ENCODE data around the gene KNOP1.

Gene KNOP1

GRCh38 chr16:19708296-19709205 is 9.5 kb downstream of the KNOP1 start:
- no peak for DNase-seq

- DNase-seq = no peak
Measured at GRCh38 chr16:19707569-19708295, 10.3 kb downstream of the KNOP1 start.

GRCh38 chr16:19706846-19707245 is 11.2 kb downstream of the KNOP1 start:
- DNase-seq = no peak

GRCh38 chr16:19705843-19706242 is 12.2 kb downstream of the KNOP1 start:
- DNase-seq = no peak

- no peak for DNase-seq
Measured at GRCh38 chr16:19705146-19705501, 12.9 kb downstream of the KNOP1 start.

GRCh38 chr16:19704321-19705145 is 13.5 kb downstream of the KNOP1 start:
- DNase-seq = no peak

- DNase-seq = no peak
Measured at GRCh38 chr16:19703172-19703889, 14.7 kb downstream of the KNOP1 start.

- DNase-seq = no peak
Measured at GRCh38 chr16:19701091-19701490, 16.9 kb downstream of the KNOP1 start.

GRCh38 chr16:19700319-19700781 is 17.7 kb downstream of the KNOP1 start:
- no peak for DNase-seq

GRCh38 chr16:19699472-19699871 is 18.6 kb downstream of the KNOP1 start:
- no peak for DNase-seq

GRCh38 chr16:19698480-19699465 is 19.3 kb downstream of the KNOP1 start:
- DNase-seq = no peak

- no peak for DNase-seq
Measured at GRCh38 chr16:19697756-19698318, 20.2 kb downstream of the KNOP1 start.

GRCh38 chr16:19696961-19697360 is 21.1 kb downstream of the KNOP1 start:
- DNase-seq = no peak

- DNase-seq = no peak
Measured at GRCh38 chr16:19696328-19696727, 21.7 kb downstream of the KNOP1 start.

- no peak for DNase-seq
Measured at GRCh38 chr16:19694989-19695388, 23.0 kb downstream of the KNOP1 start.

- no peak for DNase-seq
Measured at GRCh38 chr16:19691161-19691711, 26.8 kb downstream of the KNOP1 start.

GRCh38 chr16:19690196-19690595 is 27.8 kb downstream of the KNOP1 start:
- no peak for DNase-seq

- DNase-seq = no peak
Measured at GRCh38 chr16:19689342-19689741, 28.7 kb downstream of the KNOP1 start.

GRCh38 chr16:19688396-19689024 is 29.5 kb downstream of the KNOP1 start:
- no peak for DNase-seq

- no peak for DNase-seq
Measured at GRCh38 chr16:19687279-19687678, 30.7 kb downstream of the KNOP1 start.
